Osteoblast (primary cell): ENCODE results near the gene PPP1R3A. TPM values are rescaled to one million over a fixed set of nuclear protein-coding genes. Genes with fewer than 3 reads are reported as not detected.

Source experiments
- DNase-seq: peaks from one replicate; pipeline ENCODE4 v3.0.0; 2011; ENCODE audit warnings: low spot score, mixed read lengths; ENCODE audit not compliant: insufficient read length; ENCODE audit errors: missing footprints
- H2AFZ ChIP-seq: 2 replicates; pipeline ENCODE4 v1.6.0; 2011; ENCODE audit warnings: mild to moderate bottlenecking, low read length
- H3K27ac ChIP-seq: 2 replicates; pipeline ENCODE4 v1.5.1; 2011; ENCODE audit warnings: mild to moderate bottlenecking, low read depth, low read length, moderate library complexity
- H3K27me3 ChIP-seq: 2 replicates; pipeline ENCODE4 v1.6.0; 2012; ENCODE audit warnings: mild to moderate bottlenecking, control low read depth, inconsistent platforms, low read length, moderate library complexity; ENCODE audit not compliant: insufficient read depth
- H3K36me3 ChIP-seq: 2 replicates; pipeline ENCODE4 v1.5.1; 2011; ENCODE audit warnings: mild to moderate bottlenecking, low read length, control low read depth, moderate library complexity; ENCODE audit not compliant: insufficient read depth
- H3K4me1 ChIP-seq: 2 replicates; pipeline ENCODE4 v1.5.1; 2011; ENCODE audit warnings: mild to moderate bottlenecking, low read length, control low read depth, moderate library complexity; ENCODE audit not compliant: insufficient read depth
- H3K4me2 ChIP-seq: 2 replicates; pipeline ENCODE4 v1.6.0; 2011; ENCODE audit warnings: mild to moderate bottlenecking, low read length; ENCODE audit not compliant: insufficient read depth
- H3K4me3 ChIP-seq: fragments of 200-600 bp; sonication (generic); 3 replicates; pipeline ENCODE4 v1.5.1; 2012; ENCODE audit warnings: mild to moderate bottlenecking, low read length, inconsistent platforms; ENCODE audit not compliant: insufficient read depth
- H3K79me2 ChIP-seq: 2 replicates; pipeline ENCODE4 v1.6.0; 2012; ENCODE audit warnings: mild to moderate bottlenecking, low read length, control low read depth, inconsistent platforms; ENCODE audit not compliant: insufficient read depth
- H3K9me3 ChIP-seq: 2 replicates; pipeline ENCODE4 v1.5.1; 2011; ENCODE audit warnings: low read depth, low read length, control low read depth
- H4K20me1 ChIP-seq: 2 replicates; pipeline ENCODE4 v1.6.0; 2012; ENCODE audit warnings: mild to moderate bottlenecking, low read length, control low read depth; ENCODE audit not compliant: insufficient read depth
- CTCF ChIP-seq: IDR thresholded peaks from 2 replicates; pipeline ENCODE4 v1.5.1; 2011; ENCODE audit warnings: mild to moderate bottlenecking, low read depth, low read length, moderate library complexity; ENCODE audit errors: extremely low read depth
- total RNA-seq: library from RNA; depleted of rRNA; stranded (reverse); fragments of >200 nt; gene quantifications from 2 replicates; pipeline ENCODE4 v1.2.3, GENCODE V29; 2012

PPP1R3A gene
- total RNA-seq, 1 donor = not detected

GRCh38 chr7:113840954-113841353, 77.9 kb downstream of the PPP1R3A start:
- no peak for TF ChIP-seq CTCF
- H3K4me1 ChIP-seq = no peaks in the 10 kb centered on the region
- DNase-seq = no peak
- no peak overlapping the region for H3K4me2 ChIP-seq
- H2AFZ ChIP-seq = no peak overlapping the region
- H3K4me3 ChIP-seq = no peak overlapping the region
- no peaks in the 10 kb centered on the region for H4K20me1 ChIP-seq
- no peaks in the 10 kb centered on the region for H3K27me3 ChIP-seq
- no peaks in the 10 kb centered on the region for H3K9me3 ChIP-seq
- H3K36me3 ChIP-seq = no peaks in the 10 kb centered on the region
- H3K79me2 ChIP-seq = no peaks in the 10 kb centered on the region
- no peak overlapping the region for H3K27ac ChIP-seq

- no peak for TF ChIP-seq CTCF
Observed at GRCh38 chr7:113835367-113835766, 83.4 kb downstream of the PPP1R3A start.

GRCh38 chr7:113832196-113832745, 86.5 kb downstream of the PPP1R3A start:
- no peak for TF ChIP-seq CTCF
- Histone ChIP-seq H3K27ac (no peak overlapping the region), H3K9me3 (no peaks in the 10 kb centered on the region), H3K4me2 (no peak overlapping the region), H3K27me3 (no peaks in the 10 kb centered on the region), H2AFZ (no peak overlapping the region), H3K4me1 (no peaks in the 10 kb centered on the region), H3K36me3 (no peaks in the 10 kb centered on the region), H4K20me1 (no peaks in the 10 kb centered on the region), H3K79me2 (no peaks in the 10 kb centered on the region), H3K4me3 (no peak overlapping the region)
- DNase-seq = no peak

More at GRCh38 chr7:113835367-113835766, 83.4 kb downstream of the PPP1R3A start:
- no peak overlapping the region for H3K4me2 ChIP-seq
- no peak overlapping the region for H3K4me3 ChIP-seq
- H3K27ac ChIP-seq = no peak overlapping the region
- no peak for DNase-seq
- H3K36me3 ChIP-seq = no peaks in the 10 kb centered on the region
- H2AFZ ChIP-seq = no peak overlapping the region
- H3K79me2 ChIP-seq = no peaks in the 10 kb centered on the region
- no peaks in the 10 kb centered on the region for H3K4me1 ChIP-seq
- H3K27me3 ChIP-seq = no peaks in the 10 kb centered on the region
- H3K9me3 ChIP-seq = no peaks in the 10 kb centered on the region
- H4K20me1 ChIP-seq = no peaks in the 10 kb centered on the region

GRCh38 chr7:113831556-113831955, 87.3 kb downstream of the PPP1R3A start:
- Histone ChIP-seq H3K4me1 (no peaks in the 10 kb centered on the region), H2AFZ (no peak overlapping the region), H3K4me2 (no peak overlapping the region), H3K4me3 (no peak overlapping the region), H4K20me1 (no peaks in the 10 kb centered on the region), H3K36me3 (no peaks in the 10 kb centered on the region), H3K9me3 (no peaks in the 10 kb centered on the region), H3K79me2 (no peaks in the 10 kb centered on the region), H3K27me3 (no peaks in the 10 kb centered on the region), H3K27ac (no peak overlapping the region)
- no peak for TF ChIP-seq CTCF
- peak; percentile 37 for DNase-seq
